Small intestine (tissue), 7 donors: ENCODE measurements around the gene ZC3H18. TPM values are rescaled to one million over a fixed set of nuclear protein-coding genes. Genes with fewer than 3 reads are reported as not detected.
"Not testable (repeated sequence)": the region's sequence is repeated elsewhere in the genome, so short reads cannot be mapped to it uniquely, and the experiment has no call there.

Experiments used
- DNase-seq, 2 donors: peaks; one replicate each; pipeline versions ENCODE4 v3.0.0 to v3.0.0-alpha.2; 2013
- FAIRE-seq: peaks from 2 replicates; lab custom pipeline; 2012; peaks lifted over from hg19 to GRCh38; lab: Jason Lieb, UNC
- H3K27ac ChIP-seq, 3 donors: one replicate each; pipeline ENCODE4 v1.5.1; 2013; ENCODE audit warnings: low read length in 2 of 3, mild to moderate bottlenecking in 2 of 3, control low read depth in 1 of 3, inconsistent platforms in 1 of 3, low read depth in 1 of 3, moderate library complexity in 1 of 3
- H3K27me3 ChIP-seq, 3 donors: one replicate each; pipeline ENCODE4 v1.6.1; 2013; ENCODE audit warnings: low read length in 3 of 3, inconsistent platforms in 1 of 3; ENCODE audit not compliant: control insufficient read depth in 3 of 3, insufficient read depth in 3 of 3
- H3K36me3 ChIP-seq, 3 donors: one replicate each; pipeline ENCODE4 v1.6.1; 2013; ENCODE audit warnings: low read length in 3 of 3, inconsistent platforms in 1 of 3, low read depth in 1 of 3, mild to moderate bottlenecking in 1 of 3, moderate library complexity in 1 of 3; ENCODE audit not compliant: control insufficient read depth in 3 of 3, insufficient read depth in 2 of 3
- H3K4me1 ChIP-seq, 3 donors: one replicate each; pipeline ENCODE4 v1.6.1; 2013; ENCODE audit warnings: low read length in 2 of 3, inconsistent platforms in 1 of 3, low read depth in 1 of 3, mild to moderate bottlenecking in 1 of 3, moderate library complexity in 1 of 3; ENCODE audit not compliant: control insufficient read depth in 3 of 3, insufficient read depth in 2 of 3
- H3K4me3 ChIP-seq, 3 donors: one replicate each; pipeline ENCODE4 v1.5.1; 2013; ENCODE audit warnings: low read length in 3 of 3, control low read depth in 1 of 3, inconsistent platforms in 1 of 3, low read depth in 1 of 3, mild to moderate bottlenecking in 1 of 3, moderate library complexity in 1 of 3
- H3K9me3 ChIP-seq, 2 donors: one replicate each; pipeline ENCODE4 v1.6.1; 2013; ENCODE audit warnings: low read depth in 1 of 2, low read length in 1 of 2; ENCODE audit not compliant: control insufficient read depth in 2 of 2, insufficient read depth in 1 of 2
- WGBS, 3 donors: extraction: QIAGEN DNeasy Blood & Tissue Kit; methylation state at CpG; one replicate each; pipeline ENCODE4 v1.1.7; 2013; 5-methylcytosine and 5-hydroxymethylcytosine counted together
- polyA plus RNA-seq, 4 donors: library from polyadenylated mRNA; stranded (reverse) in 3 of 4; unstranded in 1 of 4; fragments of 200-250 nt in 3 of 4; fragments of 120-200 nt in 1 of 4; gene quantifications; one replicate each; pipeline versions ENCODE4 v1.2.1 to v1.2.3, GENCODE V29; 2013
- donor health status: healthy with polysubstance abuse.
- donor health status: control.
- donor health status: control.
- donor health status: Bipolar disorder and iron deficiency.
- donor health status: healthy.

Gene ZC3H18
- polyA plus RNA-seq, 4 donors, result 19.7 to 31.9 (median 28.2) TPM

GRCh38 chr16:88601313-88602036 lies 31.3 kb downstream of the ZC3H18 start:
- H3K4me3 ChIP-seq, result no peak overlapping the region
- no peaks in the 10 kb centered on the region for H3K27me3 ChIP-seq
- WGBS, 3 donors, result 92 to 96% (median 93%) methylated on average over 9 of the region's 9 CpGs
- H3K9me3 ChIP-seq, result no peaks in the 10 kb centered on the region
- DNase-seq, result no peak
- H3K27ac ChIP-seq, result no peak overlapping the region
- no peaks in the 10 kb centered on the region for H3K4me1 ChIP-seq
- FAIRE-seq, result no peak
- H3K36me3 ChIP-seq, result peaks cover 9 to 82% (median 34%) of the 10 kb centered on the region in 3 donors

- H3K9me3 ChIP-seq, result no peaks in the 10 kb centered on the region
- 84 to 90% (median 89%) methylated on average over 7 of the region's 7 CpGs for WGBS, 3 donors
- peaks cover 9 to 88% (median 36%) of the 10 kb centered on the region in 3 donors for H3K36me3 ChIP-seq
- FAIRE-seq, result no peak
- no peaks in the 10 kb centered on the region for H3K27me3 ChIP-seq
- no peak for DNase-seq
- no peaks in the 10 kb centered on the region for H3K4me1 ChIP-seq
- no peak overlapping the region for H3K4me3 ChIP-seq
- H3K27ac ChIP-seq, result no peak overlapping the region
Observed at GRCh38 chr16:88602091-88602490, 31.9 kb downstream of the ZC3H18 start.

- Histone ChIP-seq H3K27me3 (no peaks in the 10 kb centered on the region), H3K36me3 (peaks cover 13 to 83% (median 28%) of the 10 kb centered on the region in 3 donors), H3K27ac (no peak overlapping the region), H3K4me3 (no peak overlapping the region), H3K4me1 (no peaks in the 10 kb centered on the region), H3K9me3 (no peaks in the 10 kb centered on the region)
- FAIRE-seq (no peak), DNase-seq (no peak)
- WGBS, 3 donors, result 81 to 85% (median 83%) methylated on average over 20 of the region's 20 CpGs
Observed at GRCh38 chr16:88605186-88606147, 35.3 kb downstream of the ZC3H18 start.

- H3K9me3 ChIP-seq, result no peaks in the 10 kb centered on the region
- WGBS, 3 donors, result 90 to 92% (median 91%) methylated on average over 17 of the region's 17 CpGs
- H3K36me3 ChIP-seq, result peaks cover 13 to 83% (median 28%) of the 10 kb centered on the region in 3 donors
- H3K4me3 ChIP-seq, result no peak overlapping the region
- DNase-seq, result no peak
- no peak for FAIRE-seq
- H3K27ac ChIP-seq, result no peak overlapping the region
- no peaks in the 10 kb centered on the region for H3K27me3 ChIP-seq
- no peaks in the 10 kb centered on the region for H3K4me1 ChIP-seq
Observed at GRCh38 chr16:88606148-88606757, 36.0 kb downstream of the ZC3H18 start.

- H3K4me1 ChIP-seq, result no peaks in the 10 kb centered on the region
- FAIRE-seq (no peak), DNase-seq (no peak)
- no peaks in the 10 kb centered on the region for H3K27me3 ChIP-seq
- H3K27ac ChIP-seq, result no peak overlapping the region
- peaks cover 11 to 85% (median 25%) of the 10 kb centered on the region in 3 donors for H3K36me3 ChIP-seq
- H3K4me3 ChIP-seq, result no peak overlapping the region
- no peaks in the 10 kb centered on the region for H3K9me3 ChIP-seq
- 87 to 90% (median 89%) methylated on average over 6 of the region's 6 CpGs for WGBS, 3 donors
Observed at GRCh38 chr16:88608076-88608475, 37.9 kb downstream of the ZC3H18 start.

GRCh38 chr16:88609426-88609825 lies 39.2 kb downstream of the ZC3H18 start:
- H3K36me3 ChIP-seq, result peaks cover 11 to 86% (median 27%) of the 10 kb centered on the region in 3 donors
- not testable (repeated sequence) for H3K4me3 ChIP-seq, H3K27ac ChIP-seq, H3K4me1 ChIP-seq, H3K27me3 ChIP-seq, FAIRE-seq, DNase-seq, H3K9me3 ChIP-seq
- WGBS, 3 donors, result 90 to 95% (median 94%) methylated on average over 8 of the region's 8 CpGs

GRCh38 chr16:88610080-88610479 lies 39.9 kb downstream of the ZC3H18 start:
- Histone ChIP-seq H3K9me3 (no peaks in the 10 kb centered on the region), H3K4me1 (no peaks in the 10 kb centered on the region), H3K27me3 (no peaks in the 10 kb centered on the region), H3K36me3 (peaks cover 8 to 83% (median 23%) of the 10 kb centered on the region in 3 donors), H3K27ac (no peak overlapping the region), H3K4me3 (no peak overlapping the region)
- FAIRE-seq, result no peak
- WGBS, 3 donors, result 91 to 93% (median 92%) methylated on average over 6 of the region's 6 CpGs
- DNase-seq, result no peak
